Stimulated activated effector memory CD8-positive, alpha-beta T cell treated with anti-CD3 and anti-CD28 coated beads, Interleukin-12 subunit alpha, Interleukin-12 subunit beta, amount 100 ng/mL, for 72 hours (primary cell): ENCODE data around the gene TARS1.
A peak's percentile ranks its signal among the peaks of the same experiment; 100 is the strongest.

Experiments used
- ATAC-seq: fragments of 150-1000 bp; cut with Tn5 transposase; 2 replicates; pipeline ENCODE4 v1.10.0; 2021
- DNase-seq, 2 donors: peaks; one replicate each; pipeline ENCODE4 v3.0.0; 2021 to 2022; ENCODE audit warnings: low spot score in 2 of 2
- H3K27ac Mint-ChIP-seq: one replicate; pipeline ENCODE4 v1.8.0; 2022; ENCODE audit warnings: mild to moderate bottlenecking, mixed read lengths
- H3K36me3 Mint-ChIP-seq: one replicate; pipeline ENCODE4 v1.8.0; 2022; ENCODE audit warnings: mild to moderate bottlenecking, mixed read lengths
- H3K4me1 Mint-ChIP-seq: one replicate; pipeline ENCODE4 v1.8.0; 2022; ENCODE audit warnings: mixed read lengths
- H3K4me3 Mint-ChIP-seq: one replicate; pipeline ENCODE4 v1.8.0; 2022; ENCODE audit warnings: mild to moderate bottlenecking, mixed read lengths
- H3K9me3 Mint-ChIP-seq: one replicate; pipeline ENCODE4 v1.8.0; 2022; ENCODE audit warnings: mixed read lengths

The TARS1 gene

DNA sequence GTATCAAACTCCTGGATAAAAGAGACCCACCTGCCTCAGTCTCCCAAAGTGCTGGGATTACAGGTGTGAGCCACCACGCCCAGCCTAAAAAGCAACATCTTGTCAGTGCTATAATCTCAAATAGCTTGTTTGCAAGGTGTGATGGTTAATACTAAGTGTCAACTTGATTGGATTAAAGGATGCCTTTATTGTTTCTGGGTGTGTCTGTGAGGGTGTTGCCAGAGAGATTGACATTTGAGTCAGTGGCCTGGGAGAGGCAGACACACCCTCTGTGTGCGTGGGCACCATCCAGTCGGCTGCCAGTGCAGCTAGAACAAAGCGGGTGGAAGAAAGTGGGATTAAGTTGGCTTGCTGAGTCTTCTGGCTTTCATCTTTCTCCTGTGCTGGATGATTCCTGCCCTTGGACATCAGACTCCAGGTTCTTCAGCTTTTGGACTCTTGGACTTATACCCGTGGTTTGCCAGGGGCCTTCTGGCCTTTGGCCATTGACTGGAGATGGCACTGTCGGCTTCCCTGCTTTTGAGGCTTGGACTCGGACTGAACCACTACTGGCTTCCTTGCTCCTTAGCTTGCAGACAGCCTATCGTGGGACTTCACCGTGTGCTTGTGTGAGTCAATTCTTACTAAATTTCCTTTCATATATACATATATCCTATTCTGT is 28.1 kb downstream of the TARS1 start:
- H3K27ac Mint-ChIP-seq = no peak overlapping the region
- no peaks in the 10 kb centered on the region for H3K9me3 Mint-ChIP-seq
- no peak for ATAC-seq
- DNase-seq = no peak
- H3K4me3 Mint-ChIP-seq = no peak overlapping the region
- H3K4me1 Mint-ChIP-seq = no peaks in the 10 kb centered on the region
- H3K36me3 Mint-ChIP-seq = no peaks in the 10 kb centered on the region

DNA sequence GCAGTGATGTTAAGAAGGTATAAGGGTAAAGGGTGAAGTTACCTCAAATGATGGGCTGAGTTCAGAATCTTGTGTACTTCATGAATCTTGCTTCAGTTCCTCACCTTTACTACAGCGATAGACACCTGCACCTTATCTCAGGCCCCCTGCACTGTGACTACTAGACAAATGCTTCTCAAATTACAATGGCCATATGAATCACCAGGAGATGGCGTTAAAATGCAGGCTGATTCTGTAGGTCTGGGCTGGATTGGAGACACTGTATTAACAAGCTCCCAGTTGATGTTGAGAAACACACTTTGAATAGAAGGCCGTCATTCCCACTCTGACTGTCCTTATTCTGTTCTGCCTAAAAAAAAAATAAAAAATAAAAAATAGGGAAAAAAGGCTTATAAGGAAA is 29.8 kb downstream of the TARS1 start:
- ATAC-seq (no peak), DNase-seq (no peak)
- Mint-ChIP-seq H3K4me1 (no peaks in the 10 kb centered on the region), H3K4me3 (no peak overlapping the region), H3K36me3 (no peaks in the 10 kb centered on the region), H3K27ac (no peak overlapping the region), H3K9me3 (peaks cover 6% of the 10 kb centered on the region)

DNA sequence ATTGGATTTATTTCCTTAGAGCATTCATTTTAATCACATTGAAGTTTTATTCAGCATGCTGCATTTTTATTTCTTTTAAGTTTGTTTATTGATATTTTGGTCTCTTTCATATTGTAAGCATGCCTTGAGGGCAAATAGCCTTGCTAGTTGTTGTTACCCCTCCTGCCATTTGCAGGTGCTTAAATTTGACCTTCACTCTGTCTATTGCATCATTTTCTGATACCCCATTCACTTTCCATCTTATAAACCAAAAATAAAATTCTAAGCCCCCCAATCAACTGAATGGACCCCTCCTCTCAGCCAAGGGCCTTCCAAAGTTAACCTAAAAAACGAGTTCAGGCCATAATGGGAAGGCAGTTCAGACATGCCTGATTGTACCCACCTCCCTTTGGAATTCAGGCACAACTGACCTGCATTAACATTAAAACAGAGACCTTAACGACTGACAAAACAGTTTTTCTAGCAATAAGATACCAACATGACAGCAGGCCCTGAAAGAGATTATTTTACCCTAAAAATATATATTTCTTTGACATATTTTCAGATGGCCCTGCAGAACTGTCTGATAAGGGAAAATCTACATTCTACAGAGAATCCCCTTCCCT is 32.1 kb downstream of the TARS1 start:
- Mint-ChIP-seq H3K27ac (no peak overlapping the region), H3K4me1 (no peaks in the 10 kb centered on the region), H3K36me3 (peaks cover 13% of the 10 kb centered on the region), H3K4me3 (no peak overlapping the region), H3K9me3 (peaks cover 6% of the 10 kb centered on the region)
- ATAC-seq = no peak
- DNase-seq = no peak

DNA sequence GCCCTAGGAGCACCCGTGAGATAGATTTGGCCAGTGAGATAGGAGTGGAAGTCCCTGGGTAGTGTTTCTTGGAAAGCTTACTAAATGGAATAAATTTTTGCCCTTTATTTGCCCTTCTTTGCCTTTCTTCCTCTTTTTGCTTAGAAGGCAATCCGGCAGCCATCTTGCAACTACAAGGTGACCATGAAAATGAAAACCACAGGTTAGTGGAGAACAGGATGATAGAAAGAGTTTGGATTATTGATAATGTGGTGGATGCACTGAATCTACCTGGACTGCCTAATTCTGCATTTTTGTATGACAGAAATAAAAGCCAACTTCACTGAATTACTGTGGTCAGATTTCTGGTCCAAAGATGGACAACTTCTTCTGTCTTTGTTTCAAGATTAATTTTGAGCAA is 33.2 kb downstream of the TARS1 start:
- no peak for DNase-seq
- no peak overlapping the region for H3K4me3 Mint-ChIP-seq
- H3K27ac Mint-ChIP-seq = no peak overlapping the region
- no peaks in the 10 kb centered on the region for H3K4me1 Mint-ChIP-seq
- ATAC-seq = no peak
- peaks cover 6% of the 10 kb centered on the region for H3K9me3 Mint-ChIP-seq
- peaks cover 20% of the 10 kb centered on the region for H3K36me3 Mint-ChIP-seq

DNA sequence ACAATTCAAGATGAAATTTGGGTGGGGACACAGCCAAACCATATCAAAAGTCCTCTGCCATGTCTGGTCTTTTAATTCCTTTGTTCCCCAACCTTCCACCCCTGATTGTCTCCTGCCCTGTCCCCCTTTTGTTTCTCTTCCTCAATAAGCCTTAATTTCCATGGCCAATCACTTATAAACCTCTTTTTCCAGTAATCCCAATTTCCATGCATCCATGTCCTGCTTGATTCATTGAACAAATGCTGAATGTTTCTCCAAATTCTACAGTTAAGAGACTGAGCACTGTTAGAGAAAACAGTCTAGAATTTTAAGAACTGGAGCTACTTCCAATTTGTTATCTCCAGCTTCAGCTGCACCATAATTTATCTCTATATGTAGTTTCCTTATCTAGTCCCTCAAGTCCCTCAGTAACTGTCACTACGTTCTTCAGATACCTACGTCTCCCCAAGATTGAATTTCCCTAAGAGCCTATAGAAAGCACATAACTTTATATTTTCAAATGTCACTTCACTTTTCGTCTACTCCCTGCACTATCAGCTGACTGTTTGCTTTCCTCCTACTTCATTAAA is 34.2 kb downstream of the TARS1 start:
- ATAC-seq = no peak
- Mint-ChIP-seq H3K9me3 (peaks cover 6% of the 10 kb centered on the region), H3K4me1 (no peaks in the 10 kb centered on the region), H3K36me3 (peaks cover 21% of the 10 kb centered on the region), H3K27ac (no peak overlapping the region), H3K4me3 (no peak overlapping the region)
- no peak for DNase-seq

DNA sequence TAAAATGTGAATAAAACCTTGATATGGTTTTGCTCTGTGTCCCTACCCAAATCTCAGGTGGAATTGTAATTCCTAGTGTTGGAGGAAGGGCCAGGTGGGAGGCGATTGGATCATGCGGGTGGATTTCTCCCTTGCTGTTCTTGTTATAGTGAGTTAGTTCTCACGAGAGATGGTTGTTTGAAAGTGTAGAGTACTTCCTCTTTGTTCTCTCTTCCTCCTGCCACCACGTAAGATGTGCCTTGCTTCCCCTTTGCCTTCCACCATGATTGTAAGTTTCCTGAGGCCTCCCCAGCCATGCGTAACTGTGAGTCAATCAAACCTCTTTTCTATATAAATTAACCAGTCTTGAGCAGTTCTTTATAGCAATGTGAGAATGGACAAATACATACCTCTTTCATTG is 34.9 kb downstream of the TARS1 start:
- H3K4me3 Mint-ChIP-seq = no peak overlapping the region
- H3K36me3 Mint-ChIP-seq = peaks cover 25% of the 10 kb centered on the region
- H3K27ac Mint-ChIP-seq = no peak overlapping the region
- DNase-seq (no peak), ATAC-seq (no peak)
- peaks cover 6% of the 10 kb centered on the region for H3K9me3 Mint-ChIP-seq
- H3K4me1 Mint-ChIP-seq = no peaks in the 10 kb centered on the region

DNA sequence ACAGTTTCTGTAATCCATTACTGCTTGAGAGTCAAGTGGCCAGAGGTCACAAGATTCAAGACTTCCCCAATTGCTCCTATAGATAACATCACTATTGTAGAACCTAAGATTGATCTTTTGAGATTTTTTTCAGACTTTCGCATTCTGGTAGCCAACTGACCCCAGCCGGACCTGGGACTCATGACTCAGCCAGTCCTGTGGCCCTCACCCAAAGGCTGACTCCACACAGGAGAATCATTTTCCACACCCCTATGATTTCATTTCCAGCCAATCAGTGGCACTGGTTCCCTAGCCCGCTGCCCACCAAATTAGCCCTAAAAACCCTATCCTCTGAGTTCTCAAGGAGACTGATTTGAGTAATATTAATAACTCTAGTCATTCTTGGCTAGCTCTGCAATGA is 36.2 kb downstream of the TARS1 start:
- Mint-ChIP-seq H3K36me3 (peaks cover 34% of the 10 kb centered on the region), H3K4me1 (no peaks in the 10 kb centered on the region), H3K9me3 (peaks cover 6% of the 10 kb centered on the region), H3K27ac (peak overlapping the region; percentile 32), H3K4me3 (no peak overlapping the region)
- DNase-seq (no peak), ATAC-seq (no peak)

DNA sequence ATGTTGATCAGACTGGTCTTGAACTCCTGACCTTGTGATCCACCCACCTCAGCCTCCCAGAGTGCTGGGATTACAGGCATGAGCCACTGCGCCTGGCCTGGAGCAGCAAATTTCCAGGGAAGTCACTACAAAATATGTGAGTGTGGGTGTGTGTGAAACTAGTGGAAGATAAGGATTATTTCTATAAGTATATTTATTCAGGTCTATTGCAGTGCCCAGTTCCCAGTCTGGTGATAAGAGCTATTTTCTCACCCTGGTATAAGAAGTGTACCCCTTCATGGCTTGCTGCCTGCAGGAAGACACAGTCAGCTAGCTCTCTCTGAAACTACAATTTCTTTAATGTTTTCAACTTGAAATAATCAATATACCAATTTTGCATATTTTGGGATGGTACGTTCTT is 37.1 kb downstream of the TARS1 start:
- DNase-seq (no peak), ATAC-seq (no peak)
- Mint-ChIP-seq H3K4me3 (no peak overlapping the region), H3K27ac (no peak overlapping the region), H3K9me3 (peaks cover 6% of the 10 kb centered on the region), H3K36me3 (peaks cover 39% of the 10 kb centered on the region), H3K4me1 (no peaks in the 10 kb centered on the region)

DNA sequence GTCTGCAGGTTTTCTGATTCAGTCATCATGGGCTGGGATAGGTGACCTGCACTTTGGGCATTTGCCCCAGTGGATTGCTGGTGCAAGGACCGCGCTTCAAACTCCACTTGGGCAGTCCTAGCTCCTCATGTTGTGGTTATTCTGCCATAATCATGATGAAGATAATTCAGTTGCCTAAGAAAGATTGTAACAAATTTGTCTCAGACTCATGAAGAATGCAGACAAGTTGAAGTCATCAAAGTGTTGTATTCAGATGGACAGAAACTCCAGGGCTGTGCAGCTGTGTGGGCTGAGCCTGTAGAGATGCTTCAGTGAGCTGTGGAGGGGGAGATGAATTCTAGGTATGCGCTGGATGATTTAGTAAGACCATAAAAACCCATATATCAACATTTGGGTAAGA is 38.5 kb downstream of the TARS1 start:
- Mint-ChIP-seq H3K27ac (no peak overlapping the region), H3K4me3 (no peak overlapping the region), H3K9me3 (peaks cover 6% of the 10 kb centered on the region), H3K4me1 (no peaks in the 10 kb centered on the region), H3K36me3 (peaks cover 39% of the 10 kb centered on the region)
- no peak for DNase-seq
- ATAC-seq = no peak

DNA sequence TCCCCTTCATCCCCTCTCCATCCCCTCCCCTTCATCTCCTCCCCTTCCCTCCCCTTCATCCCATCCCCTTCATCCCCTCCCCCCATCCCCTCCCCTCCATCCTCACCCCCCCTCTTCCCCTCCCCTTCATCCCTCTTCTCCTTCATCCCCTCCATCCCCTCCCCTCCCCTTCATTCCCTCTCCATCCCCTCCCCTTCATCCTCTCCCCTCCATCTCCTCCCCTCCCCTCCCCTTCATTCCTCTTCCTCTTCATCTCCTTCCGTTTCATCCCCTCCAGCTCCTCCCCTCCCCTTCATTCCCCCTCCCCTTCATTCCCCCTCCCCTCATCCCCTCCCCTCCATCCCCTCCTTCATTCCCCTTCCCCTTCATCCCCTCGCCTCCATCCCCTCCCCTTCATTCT is 40.1 kb downstream of the TARS1 start:
- H3K4me1 Mint-ChIP-seq = no peaks in the 10 kb centered on the region
- DNase-seq (no peak), ATAC-seq (no peak)
- H3K9me3 Mint-ChIP-seq = no peaks in the 10 kb centered on the region
- no peak overlapping the region for H3K27ac Mint-ChIP-seq
- peaks cover 39% of the 10 kb centered on the region for H3K36me3 Mint-ChIP-seq
- H3K4me3 Mint-ChIP-seq = no peak overlapping the region

DNA sequence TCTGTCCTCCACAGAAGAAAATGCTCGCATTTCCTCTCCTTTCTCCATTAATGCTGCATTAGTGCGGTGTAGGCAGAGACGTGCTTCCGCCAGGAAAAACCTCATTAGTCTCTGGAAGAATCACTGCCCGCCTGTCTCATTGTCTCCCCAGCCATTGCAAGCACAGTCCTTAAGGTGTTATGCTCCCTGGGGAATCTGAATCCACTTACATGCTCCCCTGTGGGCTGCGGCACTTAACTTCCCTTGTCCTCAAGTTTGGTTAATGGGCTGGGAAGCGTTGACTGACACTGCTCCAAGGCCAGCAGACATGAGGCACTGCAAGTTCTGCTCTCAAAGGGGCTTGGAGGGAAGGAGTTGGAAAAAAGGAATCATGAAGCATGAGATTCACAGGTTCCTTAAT is 41.6 kb downstream of the TARS1 start:
- no peak for ATAC-seq
- Mint-ChIP-seq H3K27ac (no peak overlapping the region), H3K9me3 (no peaks in the 10 kb centered on the region), H3K4me1 (no peaks in the 10 kb centered on the region), H3K4me3 (no peak overlapping the region), H3K36me3 (peaks cover 32% of the 10 kb centered on the region)
- DNase-seq = no peak

DNA sequence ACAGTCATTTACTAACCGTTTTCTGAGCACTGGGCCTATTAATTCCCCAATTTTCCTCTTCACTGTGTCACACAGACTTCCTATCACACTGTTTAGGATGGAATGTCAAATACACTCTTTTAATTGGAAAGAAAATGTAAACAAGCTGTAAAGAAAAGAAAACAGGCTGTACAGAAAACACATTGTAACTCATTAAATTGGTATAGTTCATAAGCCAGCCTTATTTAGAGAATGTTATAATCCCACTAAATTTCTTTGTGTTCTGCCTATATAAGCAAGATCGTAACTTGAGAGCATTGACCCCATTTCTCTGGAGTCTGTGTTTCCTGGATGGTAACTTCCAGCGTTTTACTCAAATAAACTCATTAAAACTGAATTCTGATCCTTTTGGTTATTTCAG is 46.5 kb downstream of the TARS1 start:
- Mint-ChIP-seq H3K4me3 (no peak overlapping the region), H3K9me3 (no peaks in the 10 kb centered on the region), H3K27ac (no peak overlapping the region), H3K4me1 (no peaks in the 10 kb centered on the region), H3K36me3 (peaks cover 3% of the 10 kb centered on the region)
- ATAC-seq (no peak), DNase-seq (no peak)

DNA sequence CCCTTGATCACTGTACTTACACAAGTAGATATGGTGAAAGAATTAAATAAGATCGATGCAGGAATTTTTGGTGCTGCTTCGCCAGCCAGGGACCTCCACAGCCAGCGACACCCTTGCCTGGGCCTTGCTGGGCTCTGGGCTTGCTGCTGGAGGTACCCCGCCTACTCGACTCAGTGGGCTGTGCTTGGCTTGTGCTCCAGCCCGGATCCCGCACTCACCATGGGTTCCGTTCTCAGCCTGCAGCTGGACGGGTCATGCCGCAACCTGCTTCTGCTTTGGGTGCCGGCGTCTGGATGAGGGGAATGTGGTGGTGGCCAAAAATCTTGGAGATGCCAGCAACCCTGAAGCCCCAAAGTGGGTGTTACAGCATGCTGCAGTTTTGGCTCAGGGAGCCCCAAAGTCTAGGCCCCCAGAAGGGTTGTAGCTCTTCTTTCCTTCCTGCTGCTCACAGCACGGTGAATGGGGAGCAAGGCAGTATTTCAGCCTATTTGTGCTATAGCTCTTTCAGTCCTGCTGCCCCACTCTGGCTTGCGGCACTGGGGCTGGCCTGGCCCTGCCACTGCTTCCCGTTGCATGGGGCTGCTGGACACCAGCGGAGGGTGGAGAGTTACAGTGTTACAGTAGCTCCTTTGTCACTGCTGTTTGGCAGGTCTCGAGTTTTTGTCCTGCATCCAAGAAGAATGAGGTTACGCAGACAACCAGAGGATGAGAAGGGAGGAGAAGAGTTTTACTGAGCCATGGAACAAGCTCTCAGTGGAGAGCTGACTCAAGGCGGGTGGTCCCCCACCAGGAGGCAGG is 48.0 kb downstream of the TARS1 start:
- no peaks in the 10 kb centered on the region for H3K9me3 Mint-ChIP-seq
- ATAC-seq (no peak), DNase-seq (no peak)
- no peak overlapping the region for H3K27ac Mint-ChIP-seq
- no peaks in the 10 kb centered on the region for H3K4me1 Mint-ChIP-seq
- no peak overlapping the region for H3K4me3 Mint-ChIP-seq
- H3K36me3 Mint-ChIP-seq = no peaks in the 10 kb centered on the region

DNA sequence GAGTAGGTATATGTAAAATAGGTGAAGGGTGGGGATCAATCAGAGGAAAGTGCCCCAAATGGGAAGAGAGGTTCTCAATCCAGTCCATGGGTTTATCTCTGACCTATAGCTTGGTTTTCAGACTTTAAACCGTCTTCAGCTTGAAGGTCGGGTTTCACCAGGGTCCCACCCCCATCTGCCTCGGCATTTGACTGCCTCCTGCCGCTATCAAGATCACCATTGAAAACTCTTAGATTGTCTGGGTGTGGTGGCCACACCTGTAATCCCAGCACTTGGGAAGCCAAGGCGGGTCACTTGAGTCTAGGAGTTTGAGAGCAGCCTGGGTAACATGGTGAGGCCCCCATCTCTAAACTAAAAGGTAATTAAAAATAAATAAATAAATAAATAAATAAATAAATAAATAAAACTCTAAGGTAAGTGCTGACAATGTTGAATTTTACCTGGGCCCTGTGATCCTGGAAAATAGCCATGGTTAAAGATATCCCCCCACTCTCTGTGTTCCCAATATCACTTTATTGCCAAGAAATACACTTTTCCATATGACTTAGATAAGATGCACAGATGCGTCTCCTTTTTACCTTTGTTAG is 48.8 kb downstream of the TARS1 start:
- Mint-ChIP-seq H3K36me3 (no peaks in the 10 kb centered on the region), H3K4me1 (no peaks in the 10 kb centered on the region), H3K27ac (no peak overlapping the region), H3K9me3 (no peaks in the 10 kb centered on the region), H3K4me3 (no peak overlapping the region)
- no peak for ATAC-seq
- DNase-seq = no peak

DNA sequence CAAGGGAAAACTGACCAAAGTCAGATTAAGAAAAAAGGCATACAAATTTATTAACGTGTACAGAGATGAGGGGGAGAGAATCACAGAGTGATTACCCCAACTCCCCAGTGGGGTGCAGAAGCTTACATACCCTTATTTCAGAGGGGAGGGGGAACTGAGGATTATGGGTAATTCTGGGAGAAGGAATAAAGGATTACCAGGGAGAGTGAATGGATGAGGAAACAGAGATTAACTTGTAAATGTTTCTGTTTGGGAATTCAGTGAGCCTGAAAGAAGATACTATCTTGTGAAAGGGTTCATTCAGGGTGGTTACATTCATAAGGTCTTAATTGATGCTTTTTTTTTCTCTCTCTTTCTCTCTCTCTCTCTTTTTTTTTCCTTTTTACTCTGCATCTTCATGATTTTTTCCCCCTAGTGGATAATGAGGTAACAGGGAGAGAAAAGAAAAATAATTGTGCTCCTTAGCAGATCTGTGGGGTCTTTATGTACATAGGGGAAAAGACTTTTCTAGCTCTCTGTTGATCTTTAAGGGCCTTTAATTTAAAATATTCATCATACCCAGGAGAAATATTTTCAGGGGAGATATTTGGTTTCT is 49.4 kb downstream of the TARS1 start:
- no peak overlapping the region for H3K4me3 Mint-ChIP-seq
- ATAC-seq (no peak), DNase-seq (no peak)
- H3K36me3 Mint-ChIP-seq = no peaks in the 10 kb centered on the region
- H3K27ac Mint-ChIP-seq = no peak overlapping the region
- H3K9me3 Mint-ChIP-seq = no peaks in the 10 kb centered on the region
- no peaks in the 10 kb centered on the region for H3K4me1 Mint-ChIP-seq
